NCI-H69 (cell line): ENCODE results near the gene APAF1.
"Not testable (repeated sequence)": the region's sequence is repeated elsewhere in the genome, so short reads cannot be mapped to it uniquely, and the experiment has no call there.

Experiments
- DNase-seq: peaks from one replicate; lab custom pipeline; 2025; lab: John Stamatoyannopoulos, UW

APAF1 gene

DNA sequence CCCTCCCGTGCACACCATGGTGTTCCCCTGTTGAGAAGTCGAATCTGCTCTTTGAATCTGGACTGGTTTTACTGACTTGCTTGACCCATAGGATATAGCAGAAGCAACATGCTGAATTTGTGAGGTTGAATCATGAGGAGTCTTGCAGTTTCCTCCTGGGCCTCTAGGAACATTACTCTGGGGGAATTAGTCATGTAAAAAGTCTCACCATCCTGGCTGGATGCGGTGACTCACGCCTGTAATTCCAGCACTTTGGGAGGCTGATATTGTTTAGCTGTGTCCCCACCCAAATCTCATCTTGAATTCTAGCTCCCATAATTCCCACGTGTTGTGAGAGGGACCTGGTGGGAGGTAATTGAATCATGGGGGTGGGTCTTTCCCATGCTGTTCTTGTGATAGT, 110.8 kb downstream of the APAF1 start:
- DNase-seq, result not testable (repeated sequence)

DNA sequence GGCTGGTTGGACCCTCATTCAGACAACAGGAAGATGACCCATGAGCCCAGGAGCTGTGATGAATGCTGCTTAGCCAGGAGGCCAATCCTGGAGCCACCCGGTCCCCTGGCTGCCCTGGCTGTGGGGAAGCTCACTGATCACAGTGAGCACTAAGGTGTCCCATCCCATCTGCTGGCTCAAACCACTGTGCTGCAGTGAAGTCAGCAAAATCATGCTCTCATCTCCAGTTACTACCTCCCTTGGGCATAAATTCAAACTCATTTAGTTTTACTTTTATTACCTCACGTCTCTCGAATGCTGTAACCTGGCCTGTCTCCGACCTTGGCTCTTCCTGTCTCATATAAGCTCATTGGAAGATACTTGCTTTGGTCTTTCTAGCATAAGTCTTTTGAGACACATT, 112.4 kb downstream of the APAF1 start:
- no peak for DNase-seq

DNA sequence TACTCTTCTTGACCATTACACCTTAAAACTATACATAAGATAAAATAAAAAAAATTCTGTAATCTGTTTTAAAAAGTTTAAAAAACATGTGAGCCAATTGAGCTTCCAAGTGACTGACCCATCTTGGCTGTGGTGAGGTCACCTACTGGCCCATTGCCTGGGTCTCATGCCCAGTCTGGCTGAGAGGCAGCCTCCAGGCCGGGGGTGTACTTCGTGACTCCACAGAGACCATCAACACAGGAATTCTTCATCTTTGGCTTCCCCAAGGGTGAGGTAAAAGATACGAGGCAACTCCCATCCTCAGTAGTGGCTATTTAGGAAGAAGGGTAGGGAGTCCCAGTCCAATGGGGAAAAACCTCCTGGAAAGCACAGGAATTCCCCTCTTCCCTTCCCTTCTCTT, 113.2 kb downstream of the APAF1 start:
- no peak for DNase-seq

DNA sequence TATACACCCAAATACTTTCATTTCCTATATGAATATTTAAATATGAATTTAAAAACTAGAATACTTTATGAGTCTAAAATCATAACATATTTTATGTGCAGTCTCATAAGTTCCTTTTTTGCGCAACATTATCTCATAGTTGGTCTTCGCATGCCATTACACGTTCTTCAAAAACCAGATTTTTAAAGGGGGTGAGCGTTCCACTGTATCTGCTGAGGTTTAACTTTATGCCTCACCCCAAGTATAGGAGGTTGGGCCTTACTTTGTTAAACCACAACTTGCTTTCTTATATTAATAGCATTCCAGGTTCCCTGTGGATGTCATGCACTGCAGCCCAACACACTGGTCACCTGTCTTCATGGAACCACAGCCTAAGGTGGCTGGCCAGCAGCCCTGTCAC, 118.6 kb downstream of the APAF1 start:
- DNase-seq, result no peak

DNA sequence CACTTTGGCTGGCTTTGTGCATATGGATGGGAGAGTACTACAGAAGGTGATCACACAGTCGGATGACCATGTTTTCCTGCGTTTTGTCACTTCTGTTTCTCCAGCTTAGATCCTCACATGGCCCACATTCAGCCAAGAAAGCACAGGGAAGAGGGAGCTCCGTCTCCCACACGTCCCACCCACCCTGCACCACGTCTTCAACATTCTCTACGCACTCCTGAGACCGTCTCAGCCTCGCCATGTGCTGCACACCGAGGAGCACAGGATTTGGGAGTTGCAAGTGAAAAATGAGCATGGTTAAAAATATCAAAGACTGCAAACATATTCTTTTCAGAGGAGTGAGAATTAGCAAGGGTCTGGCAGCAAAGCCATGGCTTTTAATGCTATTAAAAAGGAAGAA, 122.2 kb downstream of the APAF1 start:
- no peak for DNase-seq

DNA sequence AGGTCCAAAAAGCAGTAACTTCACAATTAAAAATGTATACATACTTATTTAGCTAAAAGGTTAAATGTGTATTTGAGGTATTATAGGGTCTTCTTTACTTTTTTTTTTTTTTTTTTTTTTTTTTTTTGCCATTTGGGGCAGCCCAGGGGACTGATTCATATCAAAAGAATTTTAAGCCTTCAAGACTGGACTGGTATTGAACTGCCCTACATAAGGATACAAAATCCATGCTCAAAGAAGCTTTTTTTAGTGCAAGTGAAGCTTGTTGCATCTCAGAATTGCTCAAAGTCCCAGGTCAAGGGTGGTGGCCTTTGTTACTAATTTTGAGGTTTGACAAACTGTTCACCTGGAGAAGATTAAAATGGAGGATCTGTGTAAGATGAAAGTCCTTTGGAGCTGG, 124.0 kb downstream of the APAF1 start:
- DNase-seq, result no peak

DNA sequence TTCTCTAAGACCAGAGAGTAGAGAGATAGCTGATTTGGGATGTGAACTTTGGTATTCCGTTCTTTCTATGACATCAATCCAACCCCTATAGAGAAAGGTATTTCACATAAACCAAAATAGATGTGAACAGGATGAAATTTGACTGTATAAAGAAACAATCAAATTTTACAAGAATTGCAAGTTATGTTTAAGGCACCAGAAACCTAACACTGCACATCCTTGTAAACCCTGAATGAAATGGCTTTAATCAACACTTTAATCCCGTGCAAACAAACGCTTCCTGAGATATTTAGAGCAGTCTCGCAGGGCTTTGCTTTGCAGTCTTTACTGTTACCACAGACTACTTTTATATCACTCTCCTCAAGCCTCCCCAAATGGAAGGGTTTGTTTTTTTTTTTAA, 125.1 kb downstream of the APAF1 start:
- no peak for DNase-seq

DNA sequence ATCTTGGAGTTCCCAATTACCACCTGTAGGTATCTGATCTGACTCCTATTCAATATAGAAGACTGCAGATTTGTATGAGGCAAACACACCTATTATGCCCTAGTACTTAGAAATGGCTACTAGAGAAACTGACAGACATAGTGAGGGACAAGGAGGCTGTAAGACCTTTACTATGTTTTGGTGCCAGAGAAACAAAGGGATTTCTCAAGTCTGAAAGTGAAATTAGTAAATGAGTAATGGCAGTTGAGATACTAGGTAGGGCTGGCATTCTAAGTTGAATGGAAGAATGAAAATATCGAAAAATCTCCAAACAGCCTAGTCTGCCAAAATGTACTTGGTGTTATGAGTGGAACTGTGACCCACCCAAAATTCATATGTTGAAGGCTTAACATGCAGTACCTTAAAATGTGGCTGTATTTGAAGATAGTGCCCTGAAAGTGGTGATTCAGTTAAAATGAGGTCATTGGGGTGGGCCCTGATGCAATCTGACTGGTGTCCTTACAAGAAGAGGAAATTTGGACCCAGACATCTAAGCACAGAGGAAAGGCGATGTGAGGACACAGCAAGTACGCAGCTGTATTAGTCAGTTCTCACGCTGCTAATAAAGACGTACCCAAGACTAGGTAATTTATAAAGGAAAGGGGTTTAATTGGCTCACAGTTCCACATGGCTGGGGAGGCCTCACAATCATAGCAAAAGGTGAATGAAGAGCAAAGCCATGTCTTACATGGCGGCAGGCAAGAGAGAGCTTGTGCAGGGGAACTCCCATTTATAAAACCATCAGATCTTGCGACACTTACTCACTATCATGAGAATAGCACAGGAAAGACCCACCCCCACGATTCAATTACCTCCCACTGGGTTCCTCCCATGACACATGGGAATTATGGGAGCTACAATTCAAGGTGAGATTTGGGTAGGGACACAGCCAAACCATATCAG, 127.0 kb downstream of the APAF1 start:
- DNase-seq, result no peak

DNA sequence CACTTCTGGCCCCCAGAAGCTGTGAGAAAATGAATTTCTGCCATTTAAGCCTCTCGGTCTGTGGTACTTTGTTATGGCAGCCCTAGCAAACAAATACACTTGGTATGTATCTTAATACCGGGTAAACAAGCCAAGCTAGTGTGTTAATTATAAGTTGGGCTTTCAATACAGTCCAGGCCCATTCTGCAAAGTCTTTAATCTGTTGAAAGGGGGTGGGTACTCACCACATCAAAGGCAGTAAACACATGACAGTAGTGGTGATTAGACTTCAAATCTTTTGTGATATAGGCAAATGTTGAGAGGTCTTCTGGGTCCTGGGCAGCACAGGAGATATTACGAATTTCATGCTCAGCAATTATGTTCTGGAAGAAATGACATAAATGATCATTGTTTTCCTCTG, 127.7 kb downstream of the APAF1 start:
- DNase-seq, result no peak

DNA sequence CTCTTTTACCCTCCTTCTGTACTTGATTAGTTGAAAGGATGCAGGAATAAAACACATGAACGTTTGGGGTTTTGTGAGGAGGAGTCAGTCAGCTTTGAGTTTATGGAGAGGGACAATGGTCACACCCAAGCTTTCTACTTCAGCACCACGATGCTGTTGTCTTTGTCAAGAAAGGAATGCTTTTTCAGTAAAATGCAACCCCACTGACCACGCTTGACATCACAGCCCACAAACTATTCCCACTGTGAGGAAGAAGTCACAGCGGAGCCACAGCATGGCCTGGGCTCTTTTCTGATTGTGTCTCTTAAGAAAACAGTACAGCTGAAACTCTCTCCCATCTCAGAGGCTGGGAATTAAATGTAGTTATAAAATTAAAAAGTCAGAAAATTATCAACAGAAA, 135.2 kb downstream of the APAF1 start:
- DNase-seq, result no peak

DNA sequence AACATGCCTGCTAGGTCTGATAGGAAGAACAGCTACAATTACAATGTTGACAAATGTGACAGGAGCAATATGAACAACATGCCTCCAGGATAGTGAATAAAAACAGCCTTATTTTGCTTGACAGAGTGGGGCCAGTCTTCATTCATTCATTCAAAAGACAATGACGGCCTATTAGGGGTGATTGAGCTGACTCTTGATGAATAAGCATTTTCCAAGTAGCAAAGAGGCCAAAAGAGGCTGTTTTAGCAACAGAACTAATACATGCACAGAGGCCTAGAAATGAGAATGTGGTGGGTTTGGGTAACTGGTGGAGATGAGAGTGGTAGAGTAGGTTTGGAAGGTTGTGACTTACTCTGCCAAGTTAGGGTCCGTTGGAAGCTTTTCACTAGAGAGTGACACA, 138.3 kb downstream of the APAF1 start:
- DNase-seq, result no peak
